Measurements from ENCODE around the gene MGAT4B.

The MGAT4B gene

DNA sequence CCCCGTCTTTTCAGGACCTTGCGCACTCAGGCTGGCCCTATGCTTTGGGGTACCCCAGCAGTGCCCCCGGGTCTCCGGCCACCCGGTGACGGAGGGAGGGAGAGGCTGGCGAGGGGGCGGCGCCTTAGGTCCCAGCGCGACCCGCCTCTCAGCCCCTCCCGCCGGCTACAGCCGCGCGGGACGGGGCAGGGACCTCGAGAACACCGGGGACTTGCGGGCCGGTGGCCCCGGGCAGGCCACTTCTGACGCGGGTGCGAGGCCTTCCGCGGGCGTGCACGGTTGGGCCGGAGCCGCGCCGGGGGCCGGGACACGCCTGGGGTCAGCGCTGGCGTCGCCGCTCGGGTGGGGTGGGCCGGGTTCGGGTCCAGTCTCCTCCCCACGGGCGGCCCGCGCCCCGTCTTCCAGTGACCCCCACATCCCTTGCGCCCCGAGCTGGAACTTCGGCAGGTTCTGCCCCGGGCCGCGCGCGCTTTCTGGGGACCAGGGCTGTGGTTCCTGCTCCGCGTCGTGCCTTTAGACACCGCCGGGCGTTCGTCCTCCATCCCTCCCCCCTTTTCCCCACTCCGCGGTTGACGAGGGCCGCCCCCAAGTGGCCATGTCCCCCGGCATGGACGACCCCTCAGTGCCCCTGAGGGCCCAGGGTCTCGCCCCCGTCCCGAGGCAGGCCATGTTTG lies 10.3 kb upstream of the MGAT4B start:
- DNase-seq: no peak
- no peak overlapping the region for H3K4me3 ChIP-seq (ENCODE audit: low read depth, low read length)
- TF ChIP-seq, protein P1, sequence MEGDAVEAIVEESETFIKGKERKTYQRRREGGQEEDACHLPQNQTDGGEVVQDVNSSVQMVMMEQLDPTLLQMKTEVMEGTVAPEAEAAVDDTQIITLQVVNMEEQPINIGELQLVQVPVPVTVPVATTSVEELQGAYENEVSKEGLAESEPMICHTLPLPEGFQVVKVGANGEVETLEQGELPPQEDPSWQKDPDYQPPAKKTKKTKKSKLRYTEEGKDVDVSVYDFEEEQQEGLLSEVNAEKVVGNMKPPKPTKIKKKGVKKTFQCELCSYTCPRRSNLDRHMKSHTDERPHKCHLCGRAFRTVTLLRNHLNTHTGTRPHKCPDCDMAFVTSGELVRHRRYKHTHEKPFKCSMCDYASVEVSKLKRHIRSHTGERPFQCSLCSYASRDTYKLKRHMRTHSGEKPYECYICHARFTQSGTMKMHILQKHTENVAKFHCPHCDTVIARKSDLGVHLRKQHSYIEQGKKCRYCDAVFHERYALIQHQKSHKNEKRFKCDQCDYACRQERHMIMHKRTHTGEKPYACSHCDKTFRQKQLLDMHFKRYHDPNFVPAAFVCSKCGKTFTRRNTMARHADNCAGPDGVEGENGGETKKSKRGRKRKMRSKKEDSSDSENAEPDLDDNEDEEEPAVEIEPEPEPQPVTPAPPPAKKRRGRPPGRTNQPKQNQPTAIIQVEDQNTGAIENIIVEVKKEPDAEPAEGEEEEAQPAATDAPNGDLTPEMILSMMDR (IDR thresholded peaks at IDR 0.05; ENCODE audit: low read depth, low read length): no peak

DNA sequence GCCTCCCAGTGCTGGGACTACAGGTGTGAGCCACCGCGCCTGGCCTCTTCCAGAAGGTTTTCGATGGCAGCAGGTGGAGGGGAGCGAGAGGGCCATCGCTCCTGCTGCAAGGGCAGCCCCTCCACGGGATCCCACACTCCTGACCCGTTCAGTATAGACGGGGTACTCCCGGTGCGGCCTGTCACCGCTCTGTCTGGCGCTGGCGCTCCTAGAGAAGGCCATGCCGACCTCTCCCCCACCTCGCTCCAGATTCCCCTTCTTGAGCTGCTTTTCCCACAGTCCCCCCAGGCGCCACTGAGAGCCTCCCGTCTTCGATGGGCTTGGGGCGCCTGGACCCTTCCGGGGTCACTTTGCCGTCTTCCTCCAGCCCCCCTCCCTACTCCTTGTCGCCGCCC lies 9.7 kb upstream of the MGAT4B start:
- Histone ChIP-seq H3K27me3 (ENCODE audit: insufficient read depth, low read depth, severe bottlenecking) (no peaks in the 10 kb centered on the region), H3K9me3 (ENCODE audit: severe bottlenecking) (no peaks in the 10 kb centered on the region), H3K4me3 (ENCODE audit: low read depth, low read length) (no peak overlapping the region), H3K27ac (no peak overlapping the region), H3K36me3 (no peaks in the 10 kb centered on the region)
- DNase-seq: no peak
- TF ChIP-seq, protein P1 (IDR thresholded peaks at IDR 0.05; ENCODE audit: low read depth, low read length): no peak

More for the DNA sequence above, 10.3 kb upstream of the MGAT4B start:
- Histone ChIP-seq H3K9me3 (ENCODE audit: severe bottlenecking) (no peaks in the 10 kb centered on the region), H3K27ac (no peak overlapping the region), H3K36me3 (no peaks in the 10 kb centered on the region), H3K27me3 (ENCODE audit: insufficient read depth, low read depth, severe bottlenecking) (no peaks in the 10 kb centered on the region)

DNA sequence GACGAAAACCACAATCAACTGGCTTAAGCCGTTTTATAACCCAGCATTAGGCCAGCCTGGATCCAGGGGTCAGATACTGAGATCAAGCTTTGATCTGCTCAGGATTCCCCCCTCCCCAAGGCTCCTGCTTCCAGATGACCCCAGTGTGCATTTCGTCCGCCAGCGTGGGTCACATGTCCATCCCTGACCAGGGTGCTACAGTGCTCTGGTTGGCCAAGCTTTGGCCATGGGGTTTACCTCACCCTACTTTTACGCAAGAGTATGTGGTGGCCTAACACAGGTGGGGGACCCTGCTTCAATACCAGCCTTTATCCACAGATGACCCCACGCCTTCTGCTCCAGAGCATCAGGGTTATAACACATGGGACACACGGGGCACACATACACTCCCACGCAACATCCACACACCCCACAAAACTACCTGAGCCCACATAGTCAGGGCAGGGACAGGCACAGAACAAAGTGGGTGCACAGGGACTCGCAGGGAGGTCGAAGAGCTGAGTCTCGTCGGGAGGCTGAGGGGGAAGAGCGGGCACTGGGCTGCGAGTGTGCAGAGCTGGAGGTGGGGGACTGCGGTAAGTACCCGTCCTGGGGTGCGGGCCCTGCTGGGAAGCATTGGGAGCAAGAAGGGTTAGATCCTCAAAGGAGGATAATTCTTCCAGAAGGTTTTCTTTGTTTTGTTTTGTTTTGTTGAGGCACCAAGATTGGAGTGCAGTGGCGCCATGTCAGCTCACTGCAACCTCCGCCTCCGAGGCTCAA lies 9.0 kb upstream of the MGAT4B start:
- Histone ChIP-seq H3K9me3 (ENCODE audit: severe bottlenecking) (no peaks in the 10 kb centered on the region), H3K36me3 (no peaks in the 10 kb centered on the region), H3K4me3 (ENCODE audit: low read depth, low read length) (no peak overlapping the region), H3K27ac (no peak overlapping the region), H3K27me3 (ENCODE audit: insufficient read depth, low read depth, severe bottlenecking) (no peaks in the 10 kb centered on the region)
- TF ChIP-seq, protein P1 (IDR thresholded peaks at IDR 0.05; ENCODE audit: low read depth, low read length): no peak
- no peak for DNase-seq

DNA sequence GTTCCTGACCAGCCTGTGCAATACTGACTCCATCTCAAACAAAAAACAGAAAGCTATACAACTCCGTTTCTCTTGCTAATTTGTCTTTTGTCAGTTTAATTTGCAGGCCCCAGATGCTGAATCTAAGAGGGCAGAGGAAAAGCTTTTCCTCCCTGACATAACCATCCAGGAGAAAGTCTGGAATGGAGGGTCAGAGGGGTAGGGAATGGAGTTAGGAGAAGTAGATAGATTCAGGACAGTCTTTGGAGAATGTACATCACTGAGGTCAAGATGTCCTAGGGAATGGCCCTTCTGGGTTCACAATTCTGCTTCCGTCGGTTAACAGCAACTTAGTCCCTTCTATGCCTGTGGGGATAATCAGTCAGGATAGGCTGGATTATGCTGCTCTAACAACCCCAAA lies 7.4 kb upstream of the MGAT4B start:
- H3K36me3 ChIP-seq: no peaks in the 10 kb centered on the region
- H3K27ac ChIP-seq: no peak overlapping the region
- TF ChIP-seq, protein P1 (IDR thresholded peaks at IDR 0.05; ENCODE audit: low read depth, low read length): no peak

DNA sequence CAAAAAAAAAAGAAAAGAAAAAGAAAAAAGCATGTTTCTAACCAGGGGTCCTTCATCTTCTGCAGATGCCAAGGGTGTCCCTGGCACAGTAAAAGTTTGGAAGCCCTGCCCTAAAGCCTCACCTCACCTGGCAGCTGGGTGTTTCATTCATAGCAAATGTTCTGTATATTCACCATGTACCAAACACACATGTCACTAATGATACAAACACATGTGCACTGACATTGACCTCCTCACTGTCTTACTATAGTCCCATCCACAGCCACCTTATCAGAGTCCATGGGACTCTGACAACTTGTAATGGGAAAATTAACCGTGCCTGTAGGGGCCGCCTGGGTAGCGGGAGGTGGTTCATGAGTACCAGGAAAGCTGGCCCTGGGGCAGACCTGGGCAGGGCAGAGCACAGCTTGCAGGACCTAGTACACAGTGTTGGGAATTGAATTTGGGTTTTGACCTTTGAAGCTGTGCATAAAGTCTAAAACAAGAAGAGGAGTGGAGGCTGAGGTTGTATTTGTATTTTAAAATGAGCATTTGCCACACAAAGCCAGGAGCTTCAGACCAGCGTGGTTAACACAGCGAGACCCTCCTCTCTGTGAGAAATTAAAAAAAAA lies 6.4 kb upstream of the MGAT4B start:
- Histone ChIP-seq H3K36me3 (no peaks in the 10 kb centered on the region), H3K9me3 (ENCODE audit: severe bottlenecking) (no peaks in the 10 kb centered on the region), H3K4me3 (ENCODE audit: low read depth, low read length) (no peak overlapping the region), H3K27me3 (ENCODE audit: insufficient read depth, low read depth, severe bottlenecking) (no peaks in the 10 kb centered on the region), H3K27ac (no peak overlapping the region)
- TF ChIP-seq, protein P1 (IDR thresholded peaks at IDR 0.05; ENCODE audit: low read depth, low read length): no peak
- no peak for DNase-seq

More for the DNA sequence above, 7.4 kb upstream of the MGAT4B start:
- no peaks in the 10 kb centered on the region for H3K27me3 ChIP-seq (ENCODE audit: insufficient read depth, low read depth, severe bottlenecking)
- no peak overlapping the region for H3K4me3 ChIP-seq (ENCODE audit: low read depth, low read length)
- no peak for DNase-seq
- H3K9me3 ChIP-seq (ENCODE audit: severe bottlenecking): no peaks in the 10 kb centered on the region

All from WERI-Rb-1 (cell line).